GM12878 (cell line): Measurements from ENCODE around the gene PGA4. TPM values are rescaled to one million over a fixed set of nuclear protein-coding genes. Genes with fewer than 3 reads are reported as not detected.

Experiments used
- ATAC-seq: fragments of 200-7000 bp; cut with Tn5 transposase; 3 replicates; pipeline ENCODE4 v1.9.1; 2020; ENCODE audit warnings: mild to moderate bottlenecking, moderate library complexity
- BruUV-seq: library from RNA; stranded (reverse); fragments of 400-500 nt; replicated peaks from 2 replicates; lab custom pipeline; 2021; lab: Mats Ljungman, UMichigan
- CTCF ChIA-PET: fragments of 300-600 bp; sonication (Branson Sonifier 250); formaldehyde crosslinking; extraction: SDS; loops from one replicate; lab custom pipeline; 2021; ENCODE audit warnings: inconsistent platforms; lab: Yijun Ruan, JAX
- POLR2A ChIA-PET: fragments of 350-600 bp; formaldehyde crosslinking; extraction: SDS; loops from one replicate; lab custom pipeline; 2021; ENCODE audit warnings: inconsistent platforms; lab: Charles Lee
- RAD21 ChIA-PET: fragments of 300-600 bp; sonication (Branson Sonifier 250); formaldehyde crosslinking; loops from one replicate; lab custom pipeline; 2023; ENCODE audit warnings: antibody characterized with exemption; ENCODE audit not compliant: unreplicated experiment; lab: Charles Lee
- SMC1A ChIA-PET: fragments of 300-600 bp; sonication (Branson Sonifier 250); formaldehyde crosslinking; loops from one replicate; lab custom pipeline; 2023; ENCODE audit not compliant: unreplicated experiment, uncharacterized antibody; lab: Charles Lee
- DNase-seq: peaks from one replicate; pipeline ENCODE4 v3.0.0-alpha.2; 2011; ENCODE audit warnings: low read depth, low spot score
- FAIRE-seq: peaks from 3 replicates; lab custom pipeline; 2011; peaks lifted over from hg19 to GRCh38; lab: Jason Lieb, UNC
- H2AFZ ChIP-seq: 2 replicates; pipeline ENCODE4 v1.6.0; 2011; ENCODE audit warnings: low read depth, low read length, control low read depth; ENCODE audit not compliant: control insufficient read depth
- H3K27ac ChIP-seq: 2 replicates; pipeline ENCODE4 v1.5.1; 2011; ENCODE audit warnings: control low read depth; ENCODE audit not compliant: control insufficient read depth, insufficient read depth
- H3K27me3 ChIP-seq, 2 experiments: replicated peaks in 1 of 2; 2 replicates each; pipeline versions ENCODE4 v1.6.0 to v1.6.1; 2011; ENCODE audit warnings: low read length in 1 of 2; ENCODE audit not compliant: control insufficient read depth in 2 of 2, insufficient read depth in 2 of 2
- H3K36me3 ChIP-seq, 2 experiments: 2 replicates each; pipeline ENCODE4 v1.5.1; 2011; ENCODE audit warnings: low read length in 1 of 2; ENCODE audit not compliant: control insufficient read depth in 2 of 2, insufficient read depth in 2 of 2
- H3K4me1 ChIP-seq: 2 replicates; pipeline ENCODE4 v1.6.1; 2011; ENCODE audit warnings: mild to moderate bottlenecking, low read length, moderate library complexity, mixed read lengths; ENCODE audit not compliant: control insufficient read depth, insufficient read depth
- H3K4me2 ChIP-seq: 2 replicates; pipeline ENCODE4 v1.6.0; 2011; ENCODE audit warnings: control low read depth; ENCODE audit not compliant: control insufficient read depth, insufficient read depth
- H3K4me3 ChIP-seq: fragments of 200-600 bp; sonication (generic); 2 replicates; pipeline ENCODE4 v1.5.1; 2016
- H3K79me2 ChIP-seq: 2 replicates; pipeline ENCODE4 v1.6.0; 2011; ENCODE audit warnings: low read length; ENCODE audit not compliant: control insufficient read depth, insufficient read depth
- H3K9ac ChIP-seq: 2 replicates; pipeline ENCODE4 v1.8.0; 2011; ENCODE audit warnings: low read length, control low read depth, mixed read lengths; ENCODE audit not compliant: control insufficient read depth, insufficient read depth
- H3K9me3 ChIP-seq: replicated peaks from 3 replicates; pipeline ENCODE4 v1.5.1; 2011; ENCODE audit warnings: mild to moderate bottlenecking, low read length; ENCODE audit not compliant: control insufficient read depth, insufficient read depth
- H4K20me1 ChIP-seq: 2 replicates; pipeline ENCODE4 v1.6.0; 2011; ENCODE audit not compliant: control insufficient read depth, insufficient read depth
- CHD2 ChIP-seq: IDR thresholded peaks from 2 replicates; pipeline ENCODE4 v1.6.1; 2011; ENCODE audit warnings: low read depth, low read length, improper control_type of control experiment, borderline replicate concordance
- E2F4 ChIP-seq: IDR thresholded peaks from 2 replicates; pipeline ENCODE4 v1.6.1; 2012; ENCODE audit warnings: low read depth, low read length, improper control_type of control experiment
- FOXK2 ChIP-seq: fragments of 450-650 bp; IDR thresholded peaks from 2 replicates; pipeline ENCODE4 v1.6.1; 2017; ENCODE audit warnings: mild to moderate bottlenecking, moderate library complexity
- HSF1 ChIP-seq: fragments of 150-350 bp; IDR thresholded peaks from 2 replicates; pipeline ENCODE4 v1.6.1; 2014; ENCODE audit warnings: mild to moderate bottlenecking, low read depth, low read length
- JUNB ChIP-seq: IDR thresholded peaks from 2 replicates; pipeline ENCODE4 v1.6.1; 2016; ENCODE audit warnings: antibody characterized with exemption, mild to moderate bottlenecking
- NRF1 ChIP-seq: conservative IDR thresholded peaks from 2 replicates; pipeline ENCODE4 v1.6.1; 2011; ENCODE audit warnings: mild to moderate bottlenecking, low read depth, low read length, improper control_type of control experiment
- POLR2AphosphoS2 ChIP-seq: IDR thresholded peaks from 2 replicates; pipeline ENCODE4 v1.6.1; 2011; ENCODE audit warnings: low read depth, mild to moderate bottlenecking, low read length, improper control_type of control experiment, moderate library complexity
- PRDM15 ChIP-seq: fragments of 450-650 bp; formaldehyde crosslinking; IDR thresholded peaks from 2 replicates; pipeline ENCODE4 v1.4.0; 2020; ENCODE audit warnings: mild to moderate bottlenecking, moderate library complexity
- SMAD5 ChIP-seq: IDR thresholded peaks from 2 replicates; pipeline ENCODE4 v1.6.1; 2016; ENCODE audit warnings: antibody characterized with exemption, low read depth
- SRF ChIP-seq, 2 experiments: IDR thresholded peaks; 2 replicates each; pipeline ENCODE4 v1.6.1; 2011; ENCODE audit warnings: low read depth in 2 of 2, low read length in 2 of 2, mild to moderate bottlenecking in 1 of 2, moderate library complexity in 1 of 2
- ZNF274 ChIP-seq: IDR thresholded peaks from one replicate; pipeline ENCODE4 v1.8.0; 2011; ENCODE audit not compliant: insufficient read length, insufficient read depth
- WGBS: methylation state at CpG from one replicate; pipeline ENCODE4 v1.1.6; 2016; ENCODE audit warnings: low lambda C conversion rate; ENCODE audit not compliant: insufficient replicate concordance, insufficient coverage; ENCODE audit errors: missing lambda C conversion rate; 5-methylcytosine and 5-hydroxymethylcytosine counted together
- in situ Hi-C: fragments of 300-500 bp; cut with MboI; formaldehyde crosslinking; loops from 9 replicates; pipeline ENCODE4 v1.14.3; 2018; ENCODE audit warnings: mixed read lengths
- intact Hi-C: fragments of 100-400 bp; cut with micrococcal nuclease; formaldehyde crosslinking; loops from one replicate; pipeline ENCODE4 v1.14.2; 2022; ENCODE audit not compliant: unreplicated experiment
- polyA plus RNA-seq, 11 experiments: library from polyadenylated mRNA; depleted of rRNA in 4 of 11; unstranded in 6 of 11; stranded (reverse) in 5 of 11; fragments of >200 nt; fragmentation: Nextera tagmentation in 4 of 11; fragmentation: Illumina TruSeq in 1 of 11; extraction: Ambion mirVana in 4 of 11; extraction: Trizol in 1 of 11; gene quantifications; 1 replicate in 1 of 11; 2 replicates in 10 of 11; pipeline versions ENCODE4 v1.2.1 to v1.2.3, GENCODE V29; 2011 to 2016; ENCODE audit warnings: inconsistent platforms in 2 of 11, missing spikeins in 2 of 11, low read depth in 1 of 11
- total RNA-seq, 4 experiments: library from RNA; depleted of rRNA in 3 of 4; stranded (reverse); fragments of >200 nt in 3 of 4; fragmentation: Illumina TruSeq in 1 of 4; extraction: Trizol in 1 of 4; gene quantifications; 2 replicates each; pipeline versions ENCODE4 v1.2.1 to v1.2.3, GENCODE V29; 2013 to 2021

Gene PGA4
- total and polyA plus RNA-seq, 10 of the 15 experiments (the other 5 are each of a cell fraction or from before 2014, with no cell fraction given), result not detected

DNA sequence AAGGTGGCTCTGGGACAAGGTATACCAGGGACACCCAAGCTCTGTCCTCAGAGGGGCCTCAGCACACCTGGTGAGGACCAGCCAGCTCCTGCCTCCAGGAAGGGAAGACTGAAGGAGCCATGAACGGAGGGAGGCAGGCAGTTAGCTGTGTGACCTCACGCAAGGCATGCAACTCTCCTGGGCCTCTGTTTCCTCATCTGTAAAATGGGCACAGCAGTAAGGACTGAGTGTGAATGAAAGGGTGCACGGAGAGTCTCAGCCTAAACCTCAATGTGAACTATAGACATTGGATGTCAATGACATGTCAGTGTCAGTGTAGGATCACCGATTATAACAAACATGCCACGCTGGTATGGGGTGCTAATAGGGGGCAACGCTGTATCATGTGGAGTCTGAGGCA, 37.2 kb downstream of the PGA4 start:
- H2AFZ ChIP-seq, result no peak overlapping the region
- intact Hi-C loops (loop anchor here (10.0 kb wide), 1 partner anchor 75 kb away; the partner anchor contains the start of genes DDB1 and TKFC), in situ Hi-C loops (loop anchor here (5.0 kb wide), 1 partner anchor 133 kb away; the partner anchor contains the start of gene TMEM216)
- TF ChIP-seq FOXK2 (no peak), PRDM15 (no peak), SMAD5 (no peak), POLR2AphosphoS2 (no peak), JUNB (no peak), ZNF274 (no peak), E2F4 (no peak), HSF1 (no peak), SRF (IDR thresholded peaks at IDR 0.05; ENCODE audit: low read depth in 2 of 2, low read length in 2 of 2) (no peak), CHD2 (no peak), NRF1 (no peak)
- no peaks in the 10 kb centered on the region for H3K9me3 ChIP-seq
- ATAC-seq (no peak), DNase-seq (no peak), FAIRE-seq (no peak)
- no peaks in the 10 kb centered on the region for H4K20me1 ChIP-seq
- H3K79me2 ChIP-seq, result no peaks in the 10 kb centered on the region
- H3K4me3 ChIP-seq, result no peak overlapping the region
- POLR2A ChIA-PET, result interaction anchor here (0.5 kb wide), 1 partner anchor 459 kb away, joined by 4 read pairs; no protein-coding TSS in a partner anchor
- H3K36me3 ChIP-seq, result no peaks in the 10 kb centered on the region
- SMC1A ChIA-PET, result no interaction called here
- BruUV-seq, result no TSS peak
- no peaks in the 10 kb centered on the region for H3K27me3 ChIP-seq
- no peak overlapping the region for H3K9ac ChIP-seq
- CTCF ChIA-PET, result interaction anchor here (0.7 to 1.5 kb wide), 5 partner anchors 51 to 218 kb away, joined by 3 to 4 read pairs (median 3); partner anchors contain the start of gene TMEM216
- H3K4me1 ChIP-seq, result no peaks in the 10 kb centered on the region
- no peak overlapping the region for H3K27ac ChIP-seq
- 60% methylated on average over 6 of the region's 6 CpGs for WGBS
- RAD21 ChIA-PET, result interaction anchor here (1.3 to 1.4 kb wide), 2 partner anchors 77 to 126 kb away, joined by 6 to 7 read pairs; no protein-coding TSS in a partner anchor
- H3K4me2 ChIP-seq, result no peak overlapping the region
